ENCODE data around the gene RPH3AL.

Gene RPH3AL

GRCh38 chr17:336110-337021 lies 16.2 kb downstream of the RPH3AL start:
- DNase-seq (ENCODE audit: low read depth) = no peak

GRCh38 chr17:335691-336090 lies 16.9 kb downstream of the RPH3AL start:
- DNase-seq (ENCODE audit: low read depth) = no peak

- no peak for DNase-seq (ENCODE audit: low read depth)
These were observed 17.6 kb downstream of the RPH3AL start for GRCh38 chr17:334974-335481.

- DNase-seq (ENCODE audit: low read depth) = no peak
These were observed 18.8 kb downstream of the RPH3AL start for GRCh38 chr17:333626-334396.

GRCh38 chr17:332558-333322 lies 19.9 kb downstream of the RPH3AL start:
- no peak for DNase-seq (ENCODE audit: low read depth)

- DNase-seq (ENCODE audit: low read depth) = no peak
These were observed 20.6 kb downstream of the RPH3AL start for GRCh38 chr17:332023-332422.

GRCh38 chr17:330993-331701 lies 21.5 kb downstream of the RPH3AL start:
- no peak for DNase-seq (ENCODE audit: low read depth)

GRCh38 chr17:329784-330420 lies 22.7 kb downstream of the RPH3AL start:
- no peak for DNase-seq (ENCODE audit: low read depth)

GRCh38 chr17:327971-328370 lies 24.6 kb downstream of the RPH3AL start:
- DNase-seq (ENCODE audit: low read depth) = no peak

- no peak for DNase-seq (ENCODE audit: low read depth)
These were observed 25.3 kb downstream of the RPH3AL start for GRCh38 chr17:327296-327695.

- no peak for DNase-seq (ENCODE audit: low read depth)
These were observed 26.5 kb downstream of the RPH3AL start for GRCh38 chr17:326010-326621.

GRCh38 chr17:325270-326009 lies 27.2 kb downstream of the RPH3AL start:
- DNase-seq (ENCODE audit: low read depth) = no peak

GRCh38 chr17:323721-324571 lies 28.7 kb downstream of the RPH3AL start:
- no peak for DNase-seq (ENCODE audit: low read depth)

GRCh38 chr17:323181-323580 lies 29.4 kb downstream of the RPH3AL start:
- DNase-seq (ENCODE audit: low read depth) = no peak

- no peak for DNase-seq (ENCODE audit: low read depth)
These were observed 30.4 kb downstream of the RPH3AL start for GRCh38 chr17:322006-322780.

GRCh38 chr17:321386-321941 lies 31.1 kb downstream of the RPH3AL start:
- DNase-seq (ENCODE audit: low read depth) = no peak

- DNase-seq (ENCODE audit: low read depth) = no peak
These were observed 31.7 kb downstream of the RPH3AL start for GRCh38 chr17:320809-321385.
